IPS-15b (cell line): ENCODE data around the gene PFKFB3.
"Not testable (repeated sequence)": the region's sequence is repeated elsewhere in the genome, so short reads cannot be mapped to it uniquely, and the experiment has no call there.

ENCODE experiments used
- H3K27me3 ChIP-seq: one replicate; pipeline ENCODE4 v1.6.1; 2013; ENCODE audit warnings: low read length; ENCODE audit not compliant: control insufficient read depth, insufficient read depth
- H3K36me3 ChIP-seq: one replicate; pipeline ENCODE4 v1.6.1; 2013; ENCODE audit warnings: low read length; ENCODE audit not compliant: control insufficient read depth, insufficient read depth
- H3K4me1 ChIP-seq: one replicate; pipeline ENCODE4 v1.6.1; 2013; ENCODE audit warnings: mild to moderate bottlenecking, low read length; ENCODE audit not compliant: control insufficient read depth, insufficient read depth
- H3K4me3 ChIP-seq: one replicate; pipeline ENCODE4 v1.5.1; 2013; ENCODE audit warnings: low read depth, low read length
- H3K9ac ChIP-seq: one replicate; pipeline ENCODE4 v1.6.1; 2013; ENCODE audit warnings: low read depth, mild to moderate bottlenecking, low read length
- H3K9me3 ChIP-seq: one replicate; pipeline ENCODE4 v1.6.1; 2013; ENCODE audit warnings: mild to moderate bottlenecking, low read length; ENCODE audit not compliant: control insufficient read depth, insufficient read depth

The PFKFB3 gene

GRCh38 chr10:6202684-6203330 is at the start of gene PFKFB3:
Gene PFKFB3, plus strand, starts transcription at chr10:6202932. Its CDS starts 329 bp downstream, at chr10:6203261.
- Histone ChIP-seq H3K9me3 (no peaks in the 10 kb centered on the region), H3K27me3 (peaks cover 51% of the 10 kb centered on the region), H3K9ac (peak within 1 kb of the TSS; percentile 65), H3K36me3 (no peaks in the 10 kb centered on the region), H3K4me1 (peaks cover 9% of the 10 kb centered on the region), H3K4me3 (peak within 1 kb of the TSS; percentile 79)

GRCh38 chr10:6153845-6154244 is 48.9 kb upstream of the PFKFB3 start:
- Histone ChIP-seq H3K9me3 (no peaks in the 10 kb centered on the region), H3K4me3 (no peak overlapping the region), H3K27me3 (no peaks in the 10 kb centered on the region), H3K4me1 (no peaks in the 10 kb centered on the region), H3K36me3 (no peaks in the 10 kb centered on the region), H3K9ac (no peak overlapping the region)

GRCh38 chr10:6154566-6154965 is 48.2 kb upstream of the PFKFB3 start:
- H3K27me3 ChIP-seq: no peaks in the 10 kb centered on the region
- H3K4me3 ChIP-seq: no peak overlapping the region
- H3K9me3 ChIP-seq: no peaks in the 10 kb centered on the region
- no peaks in the 10 kb centered on the region for H3K4me1 ChIP-seq
- no peaks in the 10 kb centered on the region for H3K36me3 ChIP-seq
- no peak overlapping the region for H3K9ac ChIP-seq

- Histone ChIP-seq H3K27me3 (no peaks in the 10 kb centered on the region), H3K9me3 (no peaks in the 10 kb centered on the region), H3K36me3 (no peaks in the 10 kb centered on the region), H3K4me3 (no peak overlapping the region), H3K4me1 (no peaks in the 10 kb centered on the region), H3K9ac (no peak overlapping the region)
These were observed 44.5 kb upstream of the PFKFB3 start for GRCh38 chr10:6158276-6158675.

- Histone ChIP-seq H3K4me1 (no peaks in the 10 kb centered on the region), H3K9ac (no peak overlapping the region), H3K36me3 (no peaks in the 10 kb centered on the region), H3K4me3 (no peak overlapping the region), H3K27me3 (no peaks in the 10 kb centered on the region), H3K9me3 (no peaks in the 10 kb centered on the region)
These were observed 40.8 kb upstream of the PFKFB3 start for GRCh38 chr10:6161921-6162320.

GRCh38 chr10:6162589-6163356 is 40.0 kb upstream of the PFKFB3 start:
- Histone ChIP-seq H3K9ac (no peak overlapping the region), H3K27me3 (no peaks in the 10 kb centered on the region), H3K9me3 (no peaks in the 10 kb centered on the region), H3K4me3 (peak overlapping the region; percentile 53), H3K4me1 (no peaks in the 10 kb centered on the region), H3K36me3 (no peaks in the 10 kb centered on the region)

GRCh38 chr10:6163364-6164270 is 39.1 kb upstream of the PFKFB3 start:
- Histone ChIP-seq H3K4me3 (peak overlapping the region; percentile 79), H3K4me1 (no peaks in the 10 kb centered on the region), H3K9ac (peak overlapping the region; percentile 83), H3K9me3 (no peaks in the 10 kb centered on the region), H3K27me3 (no peaks in the 10 kb centered on the region), H3K36me3 (no peaks in the 10 kb centered on the region)

- Histone ChIP-seq H3K27me3 (no peaks in the 10 kb centered on the region), H3K4me1 (no peaks in the 10 kb centered on the region), H3K4me3 (peak overlapping the region; percentile 79), H3K36me3 (no peaks in the 10 kb centered on the region), H3K9ac (peak overlapping the region; percentile 83), H3K9me3 (no peaks in the 10 kb centered on the region)
These were observed 38.2 kb upstream of the PFKFB3 start for GRCh38 chr10:6164271-6165095.

- Histone ChIP-seq H3K4me1 (peaks cover 2% of the 10 kb centered on the region), H3K27me3 (no peaks in the 10 kb centered on the region), H3K4me3 (no peak overlapping the region), H3K9me3 (no peaks in the 10 kb centered on the region), H3K36me3 (no peaks in the 10 kb centered on the region), H3K9ac (no peak overlapping the region)
These were observed 37.5 kb upstream of the PFKFB3 start for GRCh38 chr10:6165221-6165725.

GRCh38 chr10:6165933-6166332 is 36.8 kb upstream of the PFKFB3 start:
- not testable (repeated sequence) for H3K9me3 ChIP-seq, H3K9ac ChIP-seq, H3K36me3 ChIP-seq, H3K4me1 ChIP-seq, H3K4me3 ChIP-seq, H3K27me3 ChIP-seq

- Histone ChIP-seq H3K9me3 (no peaks in the 10 kb centered on the region), H3K9ac (no peak overlapping the region), H3K27me3 (no peaks in the 10 kb centered on the region), H3K4me1 (peaks cover 2% of the 10 kb centered on the region), H3K4me3 (no peak overlapping the region), H3K36me3 (no peaks in the 10 kb centered on the region)
These were observed 35.3 kb upstream of the PFKFB3 start for GRCh38 chr10:6167456-6167855.
